Progenitor cell of endocrine pancreas (in vitro differentiated cells): ENCODE results near the gene CCDC78. TPM values are rescaled to one million over a fixed set of nuclear protein-coding genes. Genes with fewer than 3 reads are reported as not detected.

Experiments
- DNase-seq: peaks from one replicate; pipeline ENCODE4 v3.0.0; 2021; ENCODE audit warnings: low spot score; ENCODE audit not compliant: unreplicated experiment
- H3K27ac Mint-ChIP-seq: 2 replicates; pipeline ENCODE4 v1.8.0; 2021; ENCODE audit warnings: mild to moderate bottlenecking, moderate library complexity, mixed read lengths
- H3K27me3 Mint-ChIP-seq: 2 replicates; pipeline ENCODE4 v1.8.0; 2021; ENCODE audit warnings: mixed read lengths
- H3K36me3 Mint-ChIP-seq: 2 replicates; pipeline ENCODE4 v1.8.0; 2022; ENCODE audit warnings: mixed read lengths; ENCODE audit not compliant: insufficient read depth
- H3K4me1 Mint-ChIP-seq: 2 replicates; pipeline ENCODE4 v1.8.0; 2021; ENCODE audit warnings: low read depth, mixed read lengths
- H3K4me3 Mint-ChIP-seq: 2 replicates; pipeline ENCODE4 v1.8.0; 2021; ENCODE audit warnings: low read depth, mild to moderate bottlenecking, moderate library complexity, mixed read lengths
- H3K9me3 Mint-ChIP-seq: 2 replicates; pipeline ENCODE4 v1.8.0; 2021; ENCODE audit warnings: low read depth, mixed read lengths
- CTCF ChIP-seq: fragments of 200-600 bp; sonication (generic); IDR thresholded peaks from one replicate; pipeline ENCODE4 v1.5.0; 2021; ENCODE audit warnings: antibody characterized with exemption, mild to moderate bottlenecking; ENCODE audit not compliant: unreplicated experiment
- total RNA-seq: library from RNA; stranded (reverse); gene quantifications from 2 replicates; pipeline ENCODE4 v1.2.1, GENCODE V29; 2021

Gene CCDC78
- total RNA-seq, 1 donor from 2014 or later: 3.2 TPM

GRCh38 chr16:751152-752006 lies 25.1 kb upstream of the CCDC78 start:
- Mint-ChIP-seq H3K27ac (no peak overlapping the region), H3K27me3 (peaks cover 26% of the 10 kb centered on the region), H3K9me3 (peaks cover 1% of the 10 kb centered on the region), H3K36me3 (no peaks in the 10 kb centered on the region), H3K4me1 (peaks cover 12% of the 10 kb centered on the region), H3K4me3 (no peak overlapping the region)
- TF ChIP-seq CTCF: no peak
- DNase-seq: no peak

- DNase-seq: no peak
- no peak overlapping the region for H3K4me3 Mint-ChIP-seq
- no peaks in the 10 kb centered on the region for H3K36me3 Mint-ChIP-seq
- peaks cover 24% of the 10 kb centered on the region for H3K27me3 Mint-ChIP-seq
- TF ChIP-seq CTCF: no peak
- no peaks in the 10 kb centered on the region for H3K9me3 Mint-ChIP-seq
- peaks cover 12% of the 10 kb centered on the region for H3K4me1 Mint-ChIP-seq
- no peak overlapping the region for H3K27ac Mint-ChIP-seq
These were observed 24.2 kb upstream of the CCDC78 start for GRCh38 chr16:750485-750884.

GRCh38 chr16:749010-749409 lies 22.8 kb upstream of the CCDC78 start:
- peaks cover 12% of the 10 kb centered on the region for H3K4me1 Mint-ChIP-seq
- no peaks in the 10 kb centered on the region for H3K36me3 Mint-ChIP-seq
- TF ChIP-seq CTCF: no peak
- no peak for DNase-seq
- no peak overlapping the region for H3K4me3 Mint-ChIP-seq
- peaks cover 24% of the 10 kb centered on the region for H3K27me3 Mint-ChIP-seq
- H3K9me3 Mint-ChIP-seq: no peaks in the 10 kb centered on the region
- no peak overlapping the region for H3K27ac Mint-ChIP-seq

GRCh38 chr16:747978-748746 lies 21.9 kb upstream of the CCDC78 start:
- DNase-seq: no peak
- no peak for TF ChIP-seq CTCF
- Mint-ChIP-seq H3K9me3 (no peaks in the 10 kb centered on the region), H3K36me3 (no peaks in the 10 kb centered on the region), H3K4me3 (no peak overlapping the region), H3K4me1 (peaks cover 12% of the 10 kb centered on the region), H3K27me3 (peaks cover 24% of the 10 kb centered on the region), H3K27ac (no peak overlapping the region)

GRCh38 chr16:746637-747036 lies 20.4 kb upstream of the CCDC78 start:
- no peaks in the 10 kb centered on the region for H3K9me3 Mint-ChIP-seq
- H3K4me1 Mint-ChIP-seq: peaks cover 5% of the 10 kb centered on the region
- no peak for TF ChIP-seq CTCF
- DNase-seq: no peak
- H3K36me3 Mint-ChIP-seq: no peaks in the 10 kb centered on the region
- H3K4me3 Mint-ChIP-seq: no peak overlapping the region
- peaks cover 14% of the 10 kb centered on the region for H3K27me3 Mint-ChIP-seq
- no peak overlapping the region for H3K27ac Mint-ChIP-seq
